GM12892 (cell line): Measurements from ENCODE around the gene MAP3K10.

Experiments used
- POLR2A ChIP-seq: IDR thresholded peaks from 2 replicates; pipeline ENCODE4 v1.6.1; 2011; ENCODE audit warnings: low read depth, low read length, control low read depth
- POLR2AphosphoS5 ChIP-seq: IDR thresholded peaks from 2 replicates; pipeline ENCODE4 v1.6.1; 2011; ENCODE audit warnings: low read depth, low read length, control low read depth
- TAF1 ChIP-seq: IDR thresholded peaks from 2 replicates; pipeline ENCODE4 v1.6.1; 2011; ENCODE audit warnings: low read depth, mild to moderate bottlenecking, control low read depth, low read length, borderline replicate concordance

DNA sequence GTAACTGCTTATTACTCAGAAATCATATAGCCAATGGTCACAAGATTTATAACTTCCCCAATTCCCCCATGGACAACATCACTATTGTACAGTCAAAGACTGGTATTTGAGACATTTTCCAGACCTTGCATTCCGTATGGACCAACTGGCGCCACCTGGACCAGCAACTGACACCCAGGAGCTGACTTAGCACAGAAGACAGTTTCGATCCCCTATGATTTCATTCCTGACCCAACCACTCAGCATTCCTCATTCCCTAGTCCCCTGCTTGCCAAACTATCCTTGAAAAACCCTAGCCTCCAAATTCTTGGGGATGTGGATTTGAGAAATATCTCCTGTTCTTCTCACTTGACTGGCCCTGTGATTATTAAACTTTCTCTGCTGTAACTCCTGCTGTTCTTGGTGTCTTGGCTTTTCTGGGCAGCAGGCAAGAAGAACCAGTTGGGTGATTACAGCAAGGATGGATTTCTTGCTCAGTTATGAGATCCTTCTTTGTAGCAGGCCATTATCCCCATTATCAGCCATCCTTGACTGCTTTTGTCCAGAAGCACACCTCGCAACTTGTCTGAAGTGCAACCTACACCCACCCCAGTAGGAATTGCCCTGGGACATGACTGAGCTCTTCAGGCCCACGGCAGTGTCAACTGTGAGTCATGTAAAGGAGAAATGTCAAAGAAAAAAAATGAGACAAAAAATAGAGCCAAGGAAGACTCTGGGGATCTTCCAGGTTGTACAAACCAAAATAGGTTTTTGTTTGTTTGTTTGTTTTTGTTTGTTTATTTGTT is 13.7 kb upstream of the MAP3K10 start:
- TF ChIP-seq POLR2AphosphoS5 (no peak), TAF1 (no peak), POLR2A (no peak)
